Mesendoderm (in vitro differentiated cells): Measurements from ENCODE around the gene MGAT5.

Experiments
- DNase-seq: peaks from one replicate; pipeline ENCODE4 v3.0.0; 2013
- H2AK5ac ChIP-seq: 2 replicates; pipeline ENCODE4 v1.6.1; 2013; ENCODE audit warnings: low read length, inconsistent platforms
- H2BK120ac ChIP-seq: 2 replicates; pipeline ENCODE4 v1.6.1; 2013; ENCODE audit warnings: low read depth, mild to moderate bottlenecking, low read length, moderate library complexity, mixed read lengths
- H2BK15ac ChIP-seq: replicated peaks from 2 replicates; pipeline ENCODE4 v1.6.1; 2013; ENCODE audit warnings: low read depth, mild to moderate bottlenecking, moderate library complexity
- H2BK5ac ChIP-seq: 2 replicates; pipeline ENCODE4 v1.6.1; 2013; ENCODE audit warnings: low read length, inconsistent platforms
- H3K18ac ChIP-seq: 2 replicates; pipeline ENCODE4 v1.6.1; 2013; ENCODE audit warnings: mild to moderate bottlenecking, low read length, mixed read lengths
- H3K23ac ChIP-seq: one replicate; pipeline ENCODE4 v1.6.1; 2013; ENCODE audit warnings: low read length
- H3K27ac ChIP-seq: 2 replicates; pipeline ENCODE4 v1.5.1; 2013; ENCODE audit warnings: low read depth, mild to moderate bottlenecking, inconsistent platforms, low read length, moderate library complexity
- H3K27me3 ChIP-seq: 2 replicates; pipeline ENCODE4 v1.6.1; 2013; ENCODE audit warnings: low read length, control low read depth, mild to moderate bottlenecking, inconsistent platforms; ENCODE audit not compliant: insufficient read depth, poor library complexity
- H3K36me3 ChIP-seq: 2 replicates; pipeline ENCODE4 v1.6.1; 2013; ENCODE audit warnings: low read length, inconsistent platforms; ENCODE audit not compliant: control insufficient read depth, insufficient read depth
- H3K4ac ChIP-seq: one replicate; pipeline ENCODE4 v1.6.1; 2013; ENCODE audit warnings: low read depth, mild to moderate bottlenecking, low read length, moderate library complexity
- H3K4me1 ChIP-seq: 2 replicates; pipeline ENCODE4 v1.6.1; 2013; ENCODE audit warnings: low read depth, low read length, inconsistent platforms; ENCODE audit not compliant: control insufficient read depth
- H3K4me2 ChIP-seq: 2 replicates; pipeline ENCODE4 v1.6.1; 2013; ENCODE audit warnings: low read length
- H3K4me3 ChIP-seq: 2 replicates; pipeline ENCODE4 v1.5.1; 2013; ENCODE audit warnings: mild to moderate bottlenecking, low read length
- H3K56ac ChIP-seq: one replicate; pipeline ENCODE4 v1.6.1; 2013; ENCODE audit warnings: low read length
- H3K79me1 ChIP-seq: 2 replicates; pipeline ENCODE4 v1.6.1; 2013; ENCODE audit warnings: low read length, inconsistent platforms
- H3K79me2 ChIP-seq: 2 replicates; pipeline ENCODE4 v1.6.1; 2013; ENCODE audit warnings: mild to moderate bottlenecking, low read length; ENCODE audit not compliant: control insufficient read depth, insufficient read depth
- H3K9ac ChIP-seq: 2 replicates; pipeline ENCODE4 v1.6.1; 2013; ENCODE audit warnings: low read length, inconsistent platforms
- H4K5ac ChIP-seq: one replicate; pipeline ENCODE4 v1.6.1; 2013; ENCODE audit warnings: low read length
- H4K8ac ChIP-seq: one replicate; pipeline ENCODE4 v1.6.1; 2013; ENCODE audit warnings: low read depth, mild to moderate bottlenecking, control low read depth, low read length, moderate library complexity
- WGBS: extraction: QIAGEN DNeasy Blood & Tissue Kit; methylation state at CpG from one replicate; pipeline ENCODE4 v1.1.7; 2013; ENCODE audit warnings: low lambda C conversion rate, missing lambda C conversion rate; ENCODE audit not compliant: insufficient coverage; ENCODE audit errors: extremely low coverage; 5-methylcytosine and 5-hydroxymethylcytosine counted together

The MGAT5 gene

DNA sequence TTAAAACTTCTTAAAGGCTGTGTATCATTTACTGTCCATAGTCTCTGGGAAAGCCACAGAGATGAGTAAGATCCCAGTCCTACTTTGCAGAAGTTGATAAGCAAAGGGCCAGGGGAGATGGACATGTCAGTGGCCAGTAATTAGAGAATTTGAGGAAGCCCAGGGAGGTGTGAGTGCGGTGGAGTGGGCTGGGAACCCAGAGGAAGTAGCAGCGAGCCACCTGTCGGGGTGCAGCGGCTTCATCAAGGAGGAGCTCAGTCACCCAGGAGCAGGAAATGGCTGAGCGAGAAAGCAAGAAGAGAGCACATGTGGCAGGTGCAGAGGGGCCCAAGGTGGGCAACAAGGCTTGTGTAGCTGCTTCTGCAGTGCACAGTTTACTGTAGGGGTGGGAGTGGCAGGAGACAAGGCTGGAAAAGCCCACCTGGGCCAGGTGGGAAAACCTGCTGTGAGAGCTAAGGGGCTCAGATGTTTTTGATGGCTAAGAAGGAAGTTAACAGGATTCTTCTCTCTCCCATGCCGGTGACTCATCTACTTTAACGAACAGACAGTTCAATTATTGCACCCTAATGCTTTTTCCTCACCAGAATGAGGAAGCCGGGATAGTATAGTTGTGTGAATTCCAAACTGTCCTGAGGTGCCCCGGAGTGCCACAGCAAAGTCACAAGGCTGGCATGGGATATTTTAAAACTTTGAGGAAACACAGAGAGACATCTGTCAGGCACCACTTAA, 34.8 kb upstream of the MGAT5 start:
- H3K18ac ChIP-seq: no peak overlapping the region
- peaks cover 21% of the 10 kb centered on the region for H3K79me1 ChIP-seq
- no peak for DNase-seq
- no peak overlapping the region for H2AK5ac ChIP-seq
- peaks cover 19% of the 10 kb centered on the region for H3K4me1 ChIP-seq
- WGBS: no CpG with 5 or more reads among the region's 9 CpGs
- H3K4me3 ChIP-seq: no peak overlapping the region
- peaks cover 12% of the 10 kb centered on the region for H3K79me2 ChIP-seq
- no peak overlapping the region for H3K4ac ChIP-seq
- no peak overlapping the region for H2BK120ac ChIP-seq
- no peak overlapping the region for H3K56ac ChIP-seq
- no peaks in the 10 kb centered on the region for H3K27me3 ChIP-seq
- no peak overlapping the region for H4K5ac ChIP-seq
- H3K23ac ChIP-seq: no peak overlapping the region
- no peak overlapping the region for H2BK5ac ChIP-seq
- H3K9ac ChIP-seq: no peak overlapping the region
- no peak overlapping the region for H3K4me2 ChIP-seq
- no peaks in the 10 kb centered on the region for H3K36me3 ChIP-seq
- H2BK15ac ChIP-seq: no peak overlapping the region
- H4K8ac ChIP-seq: no peak overlapping the region
- H3K27ac ChIP-seq: no peak overlapping the region

DNA sequence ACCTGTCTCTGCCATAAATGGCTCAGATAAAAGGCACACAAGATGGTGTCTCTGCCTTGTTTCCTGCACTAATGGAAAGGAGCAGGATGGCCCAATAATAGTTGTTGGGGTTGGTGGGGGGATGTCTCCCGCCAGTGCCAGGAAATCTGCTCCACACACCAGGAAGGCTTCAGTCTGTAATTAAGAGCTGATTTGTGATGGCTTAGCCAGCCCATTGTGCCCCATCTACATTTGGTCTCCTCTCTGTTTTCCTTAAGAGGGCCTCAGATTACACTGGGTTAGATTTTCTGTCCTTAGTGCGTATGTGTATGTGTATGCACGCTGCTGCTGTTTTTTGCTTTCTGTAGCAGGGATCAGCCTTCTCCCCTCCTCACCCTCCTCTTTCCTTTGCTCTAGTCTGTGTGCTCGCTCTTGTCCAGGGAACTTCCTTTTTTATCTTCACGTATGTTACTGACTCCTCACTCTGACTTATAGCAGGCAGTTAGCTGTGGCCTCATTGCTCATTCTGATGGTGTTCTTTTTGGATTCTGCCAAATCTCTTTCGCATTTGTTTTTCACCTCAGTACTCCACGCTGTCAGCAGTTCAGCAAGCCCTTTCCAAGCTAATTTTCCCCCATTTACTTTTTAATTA, 33.4 kb upstream of the MGAT5 start:
- Histone ChIP-seq H4K8ac (no peak overlapping the region), H3K79me2 (peaks cover 10% of the 10 kb centered on the region), H3K18ac (no peak overlapping the region), H3K56ac (peak overlapping the region; percentile 11), H3K4me2 (no peak overlapping the region), H3K23ac (no peak overlapping the region), H3K27me3 (no peaks in the 10 kb centered on the region), H4K5ac (no peak overlapping the region), H2AK5ac (no peak overlapping the region), H2BK5ac (no peak overlapping the region), H3K4me1 (peaks cover 19% of the 10 kb centered on the region), H3K9ac (no peak overlapping the region), H2BK120ac (no peak overlapping the region), H3K4me3 (no peak overlapping the region), H3K36me3 (no peaks in the 10 kb centered on the region), H2BK15ac (no peak overlapping the region), H3K27ac (no peak overlapping the region), H3K79me1 (peaks cover 19% of the 10 kb centered on the region), H3K4ac (no peak overlapping the region)
- no peak for DNase-seq
- WGBS: no CpG with 5 or more reads among the region's 7 CpGs

DNA sequence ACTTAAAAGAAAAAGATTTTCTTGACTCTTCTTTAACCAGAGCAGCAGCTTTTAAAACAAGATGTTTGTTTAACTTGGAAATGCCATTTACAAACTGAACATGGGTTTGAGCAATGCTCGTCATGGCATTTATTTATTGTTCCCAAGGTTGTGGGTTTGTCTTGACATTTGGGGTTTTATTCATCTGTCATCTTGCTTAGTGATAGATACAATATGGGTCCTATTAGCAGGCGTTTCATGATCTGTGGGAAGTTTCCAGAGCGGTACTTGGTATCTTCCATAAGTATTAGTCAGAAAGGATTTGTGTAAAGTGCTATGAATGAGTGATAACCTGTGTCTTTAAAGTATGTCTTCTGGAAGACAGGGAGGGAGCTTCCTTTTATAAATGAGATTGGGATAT, 29.9 kb upstream of the MGAT5 start:
- Histone ChIP-seq H3K4me1 (peaks cover 21% of the 10 kb centered on the region), H3K18ac (no peak overlapping the region), H2BK5ac (no peak overlapping the region), H3K9ac (no peak overlapping the region), H3K79me2 (peaks cover 9% of the 10 kb centered on the region), H3K4ac (no peak overlapping the region), H3K36me3 (no peaks in the 10 kb centered on the region), H3K27ac (no peak overlapping the region), H2BK120ac (no peak overlapping the region), H2BK15ac (no peak overlapping the region), H3K79me1 (peaks cover 16% of the 10 kb centered on the region), H3K56ac (no peak overlapping the region), H3K4me3 (no peak overlapping the region), H3K27me3 (no peaks in the 10 kb centered on the region), H4K5ac (no peak overlapping the region), H4K8ac (no peak overlapping the region), H3K23ac (no peak overlapping the region), H3K4me2 (no peak overlapping the region), H2AK5ac (no peak overlapping the region)
- no CpG with 5 or more reads among the region's 3 CpGs for WGBS
- DNase-seq: no peak

DNA sequence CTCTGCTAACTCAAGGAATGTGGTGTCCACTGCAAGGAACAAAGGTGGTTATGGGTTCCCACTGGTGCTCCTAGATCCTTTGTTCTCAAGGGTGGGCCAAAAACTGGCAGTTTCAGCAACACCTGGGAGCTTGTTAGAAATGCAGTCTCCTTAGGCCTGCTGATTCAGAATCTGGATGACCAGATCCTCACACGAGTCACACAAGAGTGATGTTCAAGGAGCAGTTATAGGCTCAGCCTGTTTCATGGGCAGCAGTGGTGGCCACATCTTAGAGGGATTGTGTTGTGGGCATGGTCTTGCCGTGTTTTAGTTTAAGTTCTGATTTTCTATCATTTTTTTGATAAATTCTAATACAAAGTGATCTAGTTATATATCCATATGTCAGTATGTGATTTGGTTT, 28.7 kb upstream of the MGAT5 start:
- Histone ChIP-seq H2BK5ac (no peak overlapping the region), H3K79me2 (peaks cover 7% of the 10 kb centered on the region), H3K23ac (no peak overlapping the region), H3K79me1 (peaks cover 9% of the 10 kb centered on the region), H2BK120ac (no peak overlapping the region), H3K4ac (no peak overlapping the region), H2AK5ac (no peak overlapping the region), H3K56ac (no peak overlapping the region), H3K4me3 (no peak overlapping the region), H3K4me1 (peaks cover 10% of the 10 kb centered on the region), H3K4me2 (no peak overlapping the region), H3K36me3 (no peaks in the 10 kb centered on the region), H4K5ac (no peak overlapping the region), H3K27me3 (no peaks in the 10 kb centered on the region), H3K9ac (no peak overlapping the region), H3K18ac (no peak overlapping the region), H4K8ac (no peak overlapping the region), H3K27ac (no peak overlapping the region), H2BK15ac (no peak overlapping the region)
- WGBS: no CpG with 5 or more reads among the region's 2 CpGs
- DNase-seq: no peak

DNA sequence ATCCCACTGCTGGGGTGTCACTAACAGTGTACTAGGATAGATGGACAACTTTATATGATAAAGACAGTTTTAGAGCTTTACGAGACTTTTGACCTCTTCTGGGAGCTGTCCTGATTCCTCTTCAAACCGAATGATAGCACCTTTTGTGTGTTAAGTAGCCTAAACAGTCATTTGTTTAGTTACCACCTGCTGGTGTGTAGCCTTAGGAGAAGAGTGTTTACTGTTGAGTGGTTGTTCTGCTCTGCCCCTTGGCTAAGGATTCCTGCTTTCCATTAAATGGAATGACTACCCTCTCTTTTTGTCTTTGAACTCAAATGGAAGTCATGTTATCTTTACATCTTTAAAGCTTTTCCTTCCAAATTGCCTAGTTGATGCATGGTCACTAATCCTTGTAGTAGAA, 28.0 kb upstream of the MGAT5 start:
- Histone ChIP-seq H3K18ac (no peak overlapping the region), H2BK15ac (no peak overlapping the region), H3K36me3 (no peaks in the 10 kb centered on the region), H3K27me3 (no peaks in the 10 kb centered on the region), H3K4ac (no peak overlapping the region), H2AK5ac (no peak overlapping the region), H3K4me2 (no peak overlapping the region), H3K56ac (no peak overlapping the region), H3K79me1 (peaks cover 9% of the 10 kb centered on the region), H3K4me1 (peaks cover 4% of the 10 kb centered on the region), H3K79me2 (peaks cover 7% of the 10 kb centered on the region), H4K5ac (no peak overlapping the region), H2BK5ac (no peak overlapping the region), H3K23ac (no peak overlapping the region), H3K9ac (no peak overlapping the region), H3K27ac (no peak overlapping the region), H3K4me3 (no peak overlapping the region), H4K8ac (no peak overlapping the region), H2BK120ac (no peak overlapping the region)
- no CpG with 5 or more reads among the region's 2 CpGs for WGBS
- DNase-seq: peak; percentile 84
